Activated naive CD8-positive, alpha-beta T cell treated with anti-CD3 and anti-CD28 coated beads, Interleukin-2, amount 10 ng/mL, durations not matched to agents 7 days and 5 days (primary cell): Measurements from ENCODE around the gene RBFOX1. TPM values are rescaled to one million over a fixed set of nuclear protein-coding genes. Genes with fewer than 3 reads are reported as not detected.

Source experiments
- ATAC-seq: fragments of 150-1000 bp; cut with Tn5 transposase; one replicate; pipeline ENCODE4 v1.10.0; 2021; ENCODE audit warnings: low read depth, moderate library complexity
- POLR2A ChIA-PET: fragments of 350-600 bp; sonication (Branson Sonifier 250); formaldehyde crosslinking; loops from one replicate; lab custom pipeline; 2021; ENCODE audit warnings: antibody characterized with exemption; lab: Charles Lee
- DNase-seq: peaks from one replicate; pipeline ENCODE4 v3.0.0; 2021
- H3K27ac Mint-ChIP-seq: one replicate; pipeline ENCODE4 v1.8.0; 2022; ENCODE audit warnings: mild to moderate bottlenecking, mixed read lengths
- H3K27me3 Mint-ChIP-seq: one replicate; pipeline ENCODE4 v1.8.0; 2022; ENCODE audit warnings: mild to moderate bottlenecking, moderate library complexity, mixed read lengths
- H3K36me3 Mint-ChIP-seq: one replicate; pipeline ENCODE4 v1.8.0; 2021; ENCODE audit warnings: mild to moderate bottlenecking, mixed read lengths
- H3K4me1 Mint-ChIP-seq: one replicate; pipeline ENCODE4 v1.8.0; 2021; ENCODE audit warnings: mixed read lengths
- H3K4me3 Mint-ChIP-seq: one replicate; pipeline ENCODE4 v1.8.0; 2022; ENCODE audit warnings: mild to moderate bottlenecking, moderate library complexity, mixed read lengths
- H3K9me3 Mint-ChIP-seq: one replicate; pipeline ENCODE4 v1.8.0; 2021; ENCODE audit warnings: mixed read lengths
- total RNA-seq, 2 experiments: library from RNA; stranded (reverse); gene quantifications; one replicate each; pipeline ENCODE4 v1.2.3, GENCODE V29; 2021

Gene RBFOX1
- total RNA-seq, 2 experiments from 2014 or later = not detected

DNA sequence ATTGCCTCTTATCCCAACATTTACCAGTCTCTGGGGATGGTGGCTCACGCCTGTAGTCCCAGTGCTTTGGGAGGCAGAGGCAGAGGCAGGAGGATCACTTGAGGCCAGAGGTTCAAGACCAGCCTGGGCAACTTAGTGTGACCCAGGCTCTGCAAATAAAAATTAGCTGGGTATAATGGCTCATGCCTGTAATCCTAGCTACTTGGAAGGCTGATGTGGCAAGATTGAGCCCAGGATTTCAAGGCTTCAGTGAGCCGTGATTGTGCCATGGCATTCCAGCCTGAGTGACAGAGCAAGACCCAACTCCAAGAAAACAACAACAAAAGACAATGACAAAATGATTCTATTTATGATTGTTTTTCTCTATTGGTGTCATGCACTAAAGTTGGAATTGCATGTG, 244.9 kb downstream of the RBFOX1 start:
- no peaks in the 10 kb centered on the region for H3K36me3 Mint-ChIP-seq
- no peak overlapping the region for H3K27ac Mint-ChIP-seq
- H3K27me3 Mint-ChIP-seq = no peaks in the 10 kb centered on the region
- no peaks in the 10 kb centered on the region for H3K4me1 Mint-ChIP-seq
- DNase-seq (no peak), ATAC-seq (no peak)
- H3K9me3 Mint-ChIP-seq = peaks cover 13% of the 10 kb centered on the region
- no peak overlapping the region for H3K4me3 Mint-ChIP-seq
- POLR2A ChIA-PET = no interaction called here

DNA sequence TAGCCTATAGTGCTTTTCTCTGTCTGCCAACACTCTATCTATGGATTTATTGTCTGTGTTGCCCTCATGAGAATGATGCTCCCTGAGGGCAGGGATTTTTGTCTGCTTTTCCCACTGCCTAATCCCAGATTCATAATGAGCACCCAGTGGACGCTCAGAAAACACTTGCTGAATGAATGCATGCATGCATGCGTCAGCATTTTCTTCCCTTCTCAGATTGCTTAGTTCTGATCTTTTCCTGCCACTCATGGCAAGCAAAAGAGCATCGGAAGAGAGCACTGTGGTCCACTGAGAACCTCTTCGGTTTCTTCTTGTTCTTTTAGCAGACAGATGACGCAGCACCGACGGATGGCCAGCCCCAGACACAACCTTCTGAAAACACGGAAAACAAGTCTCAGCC, 246.8 kb downstream of the RBFOX1 start:
- ATAC-seq (no peak), DNase-seq (no peak)
- H3K36me3 Mint-ChIP-seq = no peaks in the 10 kb centered on the region
- no peak overlapping the region for H3K27ac Mint-ChIP-seq
- POLR2A ChIA-PET = no interaction called here
- H3K4me3 Mint-ChIP-seq = no peak overlapping the region
- H3K27me3 Mint-ChIP-seq = no peaks in the 10 kb centered on the region
- H3K4me1 Mint-ChIP-seq = no peaks in the 10 kb centered on the region
- H3K9me3 Mint-ChIP-seq = peaks cover 15% of the 10 kb centered on the region

DNA sequence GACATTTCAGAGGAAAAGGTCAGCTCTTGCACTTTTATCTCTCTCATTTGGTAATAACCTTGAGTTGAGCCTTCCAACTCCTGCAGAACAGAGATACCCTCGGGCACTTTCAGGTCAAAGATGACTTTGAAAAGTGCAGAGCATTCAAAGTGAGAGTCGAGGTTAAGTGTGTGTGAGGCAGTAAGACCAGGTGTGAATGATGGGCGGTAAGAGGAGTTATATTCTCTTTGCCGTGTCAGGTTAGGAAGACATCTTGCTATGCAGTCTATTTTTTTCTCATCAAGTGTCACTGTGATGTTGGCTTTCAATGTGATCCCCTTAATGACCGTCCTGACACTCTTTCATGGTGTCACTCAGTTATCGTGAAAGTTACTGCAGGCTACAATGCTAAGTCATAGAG, 248.5 kb downstream of the RBFOX1 start:
- Mint-ChIP-seq H3K4me1 (no peaks in the 10 kb centered on the region), H3K4me3 (no peak overlapping the region), H3K27me3 (no peaks in the 10 kb centered on the region), H3K36me3 (no peaks in the 10 kb centered on the region), H3K9me3 (peaks cover 16% of the 10 kb centered on the region), H3K27ac (no peak overlapping the region)
- DNase-seq (no peak), ATAC-seq (no peak)
- POLR2A ChIA-PET = no interaction called here

DNA sequence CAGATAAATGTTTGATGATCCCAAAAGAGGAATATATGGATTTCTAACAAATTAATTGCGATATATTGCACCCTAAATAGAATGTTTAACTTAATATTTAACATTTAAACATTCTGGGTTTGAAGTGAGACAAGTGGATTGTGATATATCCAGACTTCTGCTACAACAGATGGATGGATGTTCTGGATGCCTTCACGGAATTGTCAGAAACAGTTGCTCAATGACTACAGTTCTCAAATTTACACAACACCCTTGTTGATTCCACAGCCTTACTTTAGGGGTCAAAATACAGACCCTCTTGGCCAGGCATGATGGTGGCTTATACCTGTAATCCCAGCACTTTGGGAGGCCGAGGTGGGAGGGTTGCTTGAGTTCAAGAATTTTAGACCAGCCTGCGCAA, 250.8 kb downstream of the RBFOX1 start:
- Mint-ChIP-seq H3K4me1 (no peaks in the 10 kb centered on the region), H3K4me3 (no peak overlapping the region), H3K27me3 (no peaks in the 10 kb centered on the region), H3K36me3 (no peaks in the 10 kb centered on the region), H3K27ac (no peak overlapping the region), H3K9me3 (peaks cover 14% of the 10 kb centered on the region)
- ATAC-seq = no peak
- DNase-seq = no peak
- POLR2A ChIA-PET = no interaction called here

DNA sequence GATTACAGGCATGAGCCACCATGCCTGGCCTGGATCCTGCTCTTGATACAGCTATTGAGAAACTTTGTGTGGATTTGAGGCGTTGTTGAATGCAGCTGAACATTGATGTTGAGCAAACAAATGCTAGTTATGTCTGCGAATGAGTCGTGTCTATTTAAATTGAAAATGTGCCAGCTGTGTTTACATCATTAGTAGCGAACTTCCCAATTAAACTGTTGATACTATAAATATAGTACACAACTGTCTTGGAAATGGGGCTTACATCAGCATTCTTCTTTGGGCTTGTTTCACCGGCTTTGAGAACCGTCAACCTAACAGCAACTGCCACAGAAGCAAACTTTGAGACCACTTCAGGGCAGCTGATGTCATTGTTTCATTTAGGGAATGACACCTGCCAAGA, 251.9 kb downstream of the RBFOX1 start:
- Mint-ChIP-seq H3K4me1 (no peaks in the 10 kb centered on the region), H3K27me3 (no peaks in the 10 kb centered on the region), H3K9me3 (peaks cover 6% of the 10 kb centered on the region), H3K27ac (no peak overlapping the region), H3K36me3 (no peaks in the 10 kb centered on the region), H3K4me3 (no peak overlapping the region)
- DNase-seq (no peak), ATAC-seq (no peak)
- POLR2A ChIA-PET = no interaction called here

DNA sequence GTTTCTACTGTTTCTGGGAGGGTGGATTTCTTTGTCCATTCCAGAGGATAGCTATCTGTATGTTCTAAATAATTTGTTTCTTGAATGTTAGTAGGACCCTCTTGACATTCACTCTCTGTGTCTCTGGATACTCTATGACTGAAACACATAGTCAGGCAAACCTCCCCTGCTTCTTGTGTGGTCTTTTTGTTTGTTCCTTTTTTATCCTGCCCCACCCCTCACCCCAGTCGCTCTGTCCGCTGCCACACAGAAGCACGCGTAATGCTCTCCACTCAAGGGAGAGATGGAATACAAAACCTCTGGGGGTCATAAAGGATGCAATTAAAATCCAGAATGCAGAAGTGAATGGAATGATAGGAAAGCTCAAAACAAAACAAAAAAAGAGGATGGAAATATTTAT, 253.1 kb downstream of the RBFOX1 start:
- Mint-ChIP-seq H3K27ac (no peak overlapping the region), H3K4me1 (no peaks in the 10 kb centered on the region), H3K36me3 (no peaks in the 10 kb centered on the region), H3K9me3 (peaks cover 6% of the 10 kb centered on the region), H3K27me3 (no peaks in the 10 kb centered on the region), H3K4me3 (no peak overlapping the region)
- DNase-seq (no peak), ATAC-seq (no peak)
- POLR2A ChIA-PET = no interaction called here

DNA sequence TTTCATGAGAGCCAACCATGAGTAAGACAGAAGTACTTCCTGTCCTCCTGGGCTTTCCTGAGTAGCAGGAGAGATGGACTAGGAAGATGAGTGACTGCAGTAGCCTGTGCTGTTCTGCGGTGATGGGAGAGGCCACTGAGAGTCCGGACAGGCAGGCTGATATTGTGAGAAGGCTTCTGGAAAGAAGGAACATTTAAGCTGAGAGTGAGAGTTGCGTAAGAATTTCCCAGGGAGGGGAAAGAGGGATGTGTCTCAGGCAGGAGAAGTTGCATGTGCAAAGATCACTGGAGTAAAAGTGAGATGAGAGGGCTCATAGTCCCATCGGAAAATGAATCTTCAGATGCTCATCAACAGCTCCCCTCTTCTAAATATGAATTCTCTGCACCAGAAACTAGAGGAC, 258.3 kb downstream of the RBFOX1 start:
- H3K4me1 Mint-ChIP-seq = no peaks in the 10 kb centered on the region
- no peaks in the 10 kb centered on the region for H3K27me3 Mint-ChIP-seq
- no peaks in the 10 kb centered on the region for H3K36me3 Mint-ChIP-seq
- H3K4me3 Mint-ChIP-seq = no peak overlapping the region
- ATAC-seq (no peak), DNase-seq (no peak)
- H3K9me3 Mint-ChIP-seq = peaks cover 5% of the 10 kb centered on the region
- POLR2A ChIA-PET = no interaction called here
- no peak overlapping the region for H3K27ac Mint-ChIP-seq

DNA sequence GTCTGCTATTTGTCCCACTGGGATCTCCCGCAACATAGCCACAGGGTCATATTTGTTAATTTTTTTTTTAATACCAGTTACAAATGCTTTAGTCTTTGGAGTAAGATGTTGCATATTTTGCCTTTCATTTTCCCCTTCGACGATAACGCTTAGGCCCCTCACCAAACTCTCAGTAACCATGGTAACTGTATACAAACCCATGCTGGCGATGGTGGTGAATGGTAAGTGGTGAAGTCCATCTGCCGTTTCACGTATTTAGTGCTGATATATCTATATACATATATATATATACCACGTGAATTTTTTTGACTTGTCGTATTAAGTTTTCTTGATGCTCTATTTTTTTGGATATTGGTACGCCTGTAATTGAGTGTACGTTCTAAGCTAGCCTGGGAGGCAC, 263.7 kb downstream of the RBFOX1 start:
- no peak overlapping the region for H3K27ac Mint-ChIP-seq
- ATAC-seq (no peak), DNase-seq (no peak)
- H3K4me1 Mint-ChIP-seq = no peaks in the 10 kb centered on the region
- H3K9me3 Mint-ChIP-seq = peaks cover 10% of the 10 kb centered on the region
- POLR2A ChIA-PET = no interaction called here
- H3K4me3 Mint-ChIP-seq = no peak overlapping the region
- H3K36me3 Mint-ChIP-seq = no peaks in the 10 kb centered on the region
- H3K27me3 Mint-ChIP-seq = no peaks in the 10 kb centered on the region

DNA sequence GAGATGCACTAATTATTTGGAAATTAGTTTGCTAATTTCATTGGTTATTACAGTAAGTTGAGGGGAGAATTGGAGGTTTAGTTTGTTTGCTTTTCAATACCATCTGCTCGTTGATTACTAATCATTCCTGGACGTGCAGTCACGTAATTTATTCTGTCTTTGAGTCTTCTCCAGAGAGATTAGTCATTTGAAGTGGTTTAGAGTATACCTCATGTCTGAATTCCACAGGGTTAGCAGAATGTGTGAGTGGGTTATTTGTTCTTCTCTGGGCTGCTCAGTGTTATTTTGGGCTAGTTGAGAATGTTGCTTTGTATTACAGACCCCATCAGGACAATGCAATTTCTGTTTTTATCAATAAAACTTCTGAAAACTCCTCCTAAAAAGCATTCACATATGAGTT, 265.0 kb downstream of the RBFOX1 start:
- no peak for ATAC-seq
- Mint-ChIP-seq H3K9me3 (peaks cover 10% of the 10 kb centered on the region), H3K4me1 (no peaks in the 10 kb centered on the region), H3K27me3 (no peaks in the 10 kb centered on the region), H3K27ac (no peak overlapping the region), H3K4me3 (no peak overlapping the region), H3K36me3 (no peaks in the 10 kb centered on the region)
- POLR2A ChIA-PET = no interaction called here
- DNase-seq = no peak

DNA sequence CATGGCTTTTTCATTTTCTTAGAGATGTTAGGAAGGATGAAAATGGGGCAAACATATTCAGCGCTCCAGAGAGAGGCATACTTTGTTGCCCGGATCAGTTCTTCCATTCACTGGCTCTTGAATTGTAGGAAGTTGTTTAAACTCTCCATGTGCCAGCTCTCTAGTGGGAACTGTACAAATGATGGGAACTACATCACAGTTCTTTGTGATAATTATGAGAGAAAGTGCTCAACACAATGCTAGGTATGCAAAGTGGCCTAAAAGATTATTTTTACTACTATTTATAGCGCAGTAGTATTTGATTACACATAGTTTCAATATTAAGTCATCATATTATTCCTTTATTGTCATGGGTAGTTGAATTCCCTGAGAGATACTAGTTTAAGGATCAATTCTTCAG, 268.5 kb downstream of the RBFOX1 start:
- Mint-ChIP-seq H3K4me1 (no peaks in the 10 kb centered on the region), H3K4me3 (no peak overlapping the region), H3K9me3 (peaks cover 7% of the 10 kb centered on the region), H3K27me3 (no peaks in the 10 kb centered on the region), H3K36me3 (no peaks in the 10 kb centered on the region), H3K27ac (no peak overlapping the region)
- DNase-seq (no peak), ATAC-seq (no peak)
- POLR2A ChIA-PET = no interaction called here

DNA sequence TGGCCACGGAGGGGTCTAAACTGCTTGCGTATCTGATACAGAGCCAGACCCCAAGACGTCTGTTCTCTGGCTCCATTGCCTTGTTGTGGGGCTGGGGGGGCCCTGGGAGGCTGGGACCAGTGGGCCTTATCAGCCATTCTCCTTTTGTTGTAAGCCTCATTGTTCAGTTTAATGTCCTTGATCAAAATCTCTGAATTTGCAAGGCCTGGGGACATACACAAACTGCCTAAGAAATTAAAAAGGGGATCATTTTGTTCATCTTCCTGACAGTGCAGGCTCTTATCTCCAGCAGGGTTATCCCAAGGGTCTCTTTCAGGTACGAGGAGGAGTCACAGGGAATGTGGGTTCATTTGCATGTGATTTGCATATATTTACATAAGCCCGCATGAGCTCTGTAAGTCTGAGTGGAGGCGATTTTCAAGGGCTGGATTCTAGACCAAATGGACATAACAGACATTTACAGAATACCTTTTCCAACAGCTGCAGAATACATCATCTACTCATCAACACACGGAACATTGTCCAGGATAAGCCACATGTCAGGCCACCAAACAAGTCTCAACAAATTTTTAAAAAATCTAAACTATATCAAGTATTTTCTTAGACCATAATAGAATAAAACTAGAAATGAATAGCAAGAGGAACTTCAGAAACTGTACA, 269.8 kb downstream of the RBFOX1 start:
- Mint-ChIP-seq H3K4me3 (no peak overlapping the region), H3K4me1 (no peaks in the 10 kb centered on the region), H3K27ac (no peak overlapping the region), H3K9me3 (peaks cover 4% of the 10 kb centered on the region), H3K36me3 (no peaks in the 10 kb centered on the region), H3K27me3 (no peaks in the 10 kb centered on the region)
- ATAC-seq (no peak), DNase-seq (no peak)
- POLR2A ChIA-PET = no interaction called here

DNA sequence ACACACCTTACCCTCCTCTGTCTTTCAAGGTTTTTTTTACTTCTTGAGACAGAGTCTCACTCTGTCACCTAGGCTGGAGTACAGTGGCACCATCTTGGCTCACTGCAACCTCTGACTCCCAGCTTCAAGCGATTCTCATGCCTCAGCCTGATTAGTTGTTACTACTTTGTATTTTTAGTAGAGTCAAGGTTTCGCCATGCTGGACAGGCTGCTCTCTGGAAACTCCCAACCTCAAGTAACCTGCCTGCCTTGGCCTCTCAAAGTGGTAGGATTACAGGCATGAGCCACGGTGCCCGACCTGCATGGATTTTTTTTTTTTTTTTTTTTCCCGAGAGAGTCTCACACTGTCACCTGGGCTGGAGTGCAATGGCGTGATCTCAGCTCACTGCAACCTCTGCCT, 273.2 kb downstream of the RBFOX1 start:
- no peak for ATAC-seq
- H3K9me3 Mint-ChIP-seq = peaks cover 2% of the 10 kb centered on the region
- no peak overlapping the region for H3K27ac Mint-ChIP-seq
- H3K4me3 Mint-ChIP-seq = no peak overlapping the region
- no peaks in the 10 kb centered on the region for H3K27me3 Mint-ChIP-seq
- POLR2A ChIA-PET = no interaction called here
- no peaks in the 10 kb centered on the region for H3K4me1 Mint-ChIP-seq
- H3K36me3 Mint-ChIP-seq = no peaks in the 10 kb centered on the region
- DNase-seq = no peak

DNA sequence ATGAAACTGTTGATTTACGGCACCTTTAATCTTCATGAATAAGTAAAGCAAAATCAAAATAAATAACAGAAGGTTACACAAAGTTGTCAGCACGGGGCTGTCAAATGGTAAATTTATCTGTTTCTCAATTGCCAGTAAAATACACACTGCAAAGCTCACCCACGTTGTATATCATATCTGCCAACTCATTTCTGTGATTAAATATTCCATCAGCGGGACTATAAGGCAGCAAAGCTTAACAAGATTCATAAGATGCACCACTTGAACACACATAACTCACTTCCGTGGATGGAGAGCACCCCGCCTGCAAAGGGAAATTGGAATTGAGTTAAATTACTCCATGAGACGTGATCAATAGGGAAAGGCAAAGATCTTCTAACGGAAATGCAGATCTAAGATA, 280.0 kb downstream of the RBFOX1 start:
- ATAC-seq (no peak), DNase-seq (no peak)
- no peak overlapping the region for H3K27ac Mint-ChIP-seq
- no peaks in the 10 kb centered on the region for H3K27me3 Mint-ChIP-seq
- H3K4me3 Mint-ChIP-seq = no peak overlapping the region
- peaks cover 5% of the 10 kb centered on the region for H3K9me3 Mint-ChIP-seq
- H3K36me3 Mint-ChIP-seq = no peaks in the 10 kb centered on the region
- POLR2A ChIA-PET = no interaction called here
- no peaks in the 10 kb centered on the region for H3K4me1 Mint-ChIP-seq

DNA sequence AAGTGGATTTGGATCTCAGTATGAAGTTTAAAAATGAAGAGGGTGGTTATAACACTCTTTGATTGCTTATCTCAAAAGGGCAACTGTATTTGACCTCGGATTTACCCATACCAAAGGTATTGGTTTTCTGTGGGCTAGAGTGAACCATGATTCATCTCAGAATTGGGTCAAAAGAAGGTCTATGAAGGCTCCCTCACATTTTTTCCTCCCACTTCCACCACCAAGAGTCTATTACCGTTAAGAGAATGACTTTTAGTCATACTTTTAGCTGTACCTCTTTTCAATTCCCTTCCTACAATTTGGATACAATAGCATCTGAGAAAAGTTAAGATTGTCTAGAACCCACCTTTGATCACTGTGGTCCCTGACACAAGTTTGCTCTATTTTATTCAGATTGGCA, 280.9 kb downstream of the RBFOX1 start:
- H3K27ac Mint-ChIP-seq = no peak overlapping the region
- DNase-seq = no peak

More for the DNA sequence above, 280.9 kb downstream of the RBFOX1 start:
- POLR2A ChIA-PET = no interaction called here
- Mint-ChIP-seq H3K36me3 (no peaks in the 10 kb centered on the region), H3K27me3 (no peaks in the 10 kb centered on the region), H3K4me3 (no peak overlapping the region), H3K9me3 (peaks cover 5% of the 10 kb centered on the region), H3K4me1 (no peaks in the 10 kb centered on the region)
- no peak for ATAC-seq
